ENCODE data around the gene SPTSSB.

The SPTSSB gene

GRCh38 chr3:161305095-161305991 is 66.0 kb downstream of the SPTSSB start:
- peak; percentile 42 to 53 for DNase-seq (ENCODE audit: low read depth in 2 of 2)
- H3K4me3 ChIP-seq (replicated peaks in 1 of 2; ENCODE audit: low read depth in 2 of 2, low read length in 2 of 2) = no peak overlapping the region
- TF ChIP-seq CTCF (IDR thresholded peaks at IDR 0.05; ENCODE audit: low read depth, low read length) = peak; percentile 69

- DNase-seq (ENCODE audit: low read depth in 2 of 2) = no peak
- no peak overlapping the region for H3K4me3 ChIP-seq (replicated peaks in 1 of 2; ENCODE audit: low read depth in 2 of 2, low read length in 2 of 2)
- no peak for TF ChIP-seq CTCF (IDR thresholded peaks at IDR 0.05; ENCODE audit: low read depth, low read length)
These were observed 74.5 kb downstream of the SPTSSB start for GRCh38 chr3:161296814-161297213.

DNA sequence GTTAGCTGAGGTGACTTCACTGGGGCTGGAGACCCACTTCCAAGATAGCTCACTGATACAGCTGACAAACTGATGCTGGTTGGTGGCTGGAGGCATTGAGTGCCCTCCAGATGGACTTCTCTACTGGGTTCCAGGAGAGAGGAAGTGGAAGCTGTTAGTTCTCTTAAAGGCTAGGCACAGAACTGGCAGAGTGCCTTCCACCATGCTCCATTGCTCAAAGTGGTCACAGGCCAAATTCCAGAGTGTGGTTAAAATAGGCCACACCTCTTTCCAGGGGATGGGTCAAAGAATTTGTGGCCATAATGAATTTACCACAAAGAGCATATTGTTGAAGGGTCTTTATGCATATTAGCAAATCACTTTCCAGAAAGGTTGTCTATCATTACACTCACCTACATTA is 76.0 kb downstream of the SPTSSB start:
- peak; percentile 3 to 12 for DNase-seq (ENCODE audit: low read depth in 2 of 2)
- H3K4me3 ChIP-seq (replicated peaks in 1 of 2; ENCODE audit: low read depth in 2 of 2, low read length in 2 of 2) = no peak overlapping the region
- TF ChIP-seq CTCF (IDR thresholded peaks at IDR 0.05; ENCODE audit: low read depth, low read length) = no peak

Data from cardiac fibroblast (primary cell).